K562 (cell line): Measurements from ENCODE around the gene TBX1. TPM values are rescaled to one million over a fixed set of nuclear protein-coding genes. Genes with fewer than 3 reads are reported as not detected.

Experiments
- ATAC-seq: fragments of 200-7000 bp; cut with Tn5 transposase; 3 replicates; pipeline ENCODE4 v1.9.1; 2020; ENCODE audit warnings: moderate library complexity
- BruUV-seq: library from RNA; stranded (reverse); fragments of 400-500 nt; replicated peaks from 2 replicates; lab custom pipeline; 2021; lab: Mats Ljungman, UMichigan
- CTCF ChIA-PET: fragments of 300-600 bp; formaldehyde crosslinking; extraction: SDS; loops from one replicate; lab custom pipeline; 2021; ENCODE audit warnings: low intra/inter-chr PET ratio; lab: Yijun Ruan, JAX
- POLR2A ChIA-PET: fragments of 300-600, 350-650 bp; sonication (Branson Sonifier 250); formaldehyde crosslinking; extraction: SDS; loops from one replicate; lab custom pipeline; 2021; ENCODE audit warnings: antibody characterized with exemption, inconsistent platforms; lab: Yijun Ruan, JAX
- DNase-seq, 4 experiments: peaks; one replicate each; pipeline versions ENCODE4 v3.0.0 to v3.0.0-alpha.2; 2011 to 2018; ENCODE audit warnings: low spot score in 3 of 4, mixed read lengths in 3 of 4; ENCODE audit errors: extremely low read depth in 1 of 4
- FAIRE-seq: peaks from 2 replicates; lab custom pipeline; 2011; peaks lifted over from hg19 to GRCh38; lab: Jason Lieb, UNC
- H2AFZ ChIP-seq: 2 replicates; pipeline ENCODE4 v1.6.0; 2011; ENCODE audit warnings: low read depth, low read length, control low read depth, inconsistent platforms
- H3K27ac ChIP-seq: fragments of 200-600 bp; 3 replicates; pipeline ENCODE4 v1.8.0; 2011; ENCODE audit warnings: low read depth, mild to moderate bottlenecking, control low read depth, inconsistent platforms, low read length, moderate library complexity, mixed read lengths; ENCODE audit errors: extremely low read depth
- H3K27me3 ChIP-seq, 2 experiments: fragments of 300-600 bp in 1 of 2; 2 replicates in 1 of 2; 3 replicates in 1 of 2; pipeline versions ENCODE4 v1.6.0 to v1.8.0; 2011; ENCODE audit warnings: inconsistent platforms in 2 of 2, low read length in 2 of 2, mild to moderate bottlenecking in 1 of 2, mixed read lengths in 1 of 2, moderate library complexity in 1 of 2; ENCODE audit not compliant: control insufficient read depth in 2 of 2, insufficient read depth in 2 of 2
- H3K36me3 ChIP-seq: fragments of 300-600 bp; 3 replicates; pipeline ENCODE4 v1.8.0; 2011; ENCODE audit warnings: mild to moderate bottlenecking, low read length, inconsistent platforms; ENCODE audit not compliant: control insufficient read depth, insufficient read depth
- H3K4me1 ChIP-seq, 2 experiments: fragments of 200-600 bp in 1 of 2; replicated peaks in 1 of 2; 2 replicates in 1 of 2; 3 replicates in 1 of 2; pipeline versions ENCODE4 v1.5.1 to v1.8.0; 2011; ENCODE audit warnings: inconsistent platforms in 2 of 2, low read length in 2 of 2, mild to moderate bottlenecking in 1 of 2, mixed read lengths in 1 of 2, moderate library complexity in 1 of 2; ENCODE audit not compliant: control insufficient read depth in 2 of 2, insufficient read depth in 2 of 2
- H3K4me2 ChIP-seq: 2 replicates; pipeline ENCODE4 v1.6.1; 2011; ENCODE audit warnings: low read length, control low read depth, inconsistent platforms, mixed read lengths; ENCODE audit not compliant: insufficient read depth
- H3K4me3 ChIP-seq: fragments of 200-600 bp; sonication (generic), shearing (Covaris generic); 2 replicates; pipeline ENCODE4 v1.5.1; 2016; ENCODE audit warnings: control low read depth, inconsistent platforms
- H3K79me2 ChIP-seq: fragments of 200-600 bp; 3 replicates; pipeline ENCODE4 v1.8.0; 2011; ENCODE audit warnings: low read length, inconsistent platforms; ENCODE audit not compliant: control insufficient read depth, insufficient read depth
- H3K9ac ChIP-seq, 2 experiments: 2 replicates each; pipeline versions ENCODE4 v1.6.0 to v1.6.1; 2011; ENCODE audit warnings: low read depth in 2 of 2, low read length in 2 of 2, control low read depth in 1 of 2, inconsistent platforms in 1 of 2, mild to moderate bottlenecking in 1 of 2, mixed read lengths in 1 of 2; ENCODE audit not compliant: insufficient read depth in 1 of 2
- H3K9me1 ChIP-seq: one replicate; pipeline ENCODE4 v1.6.0; 2011; ENCODE audit warnings: inconsistent platforms, mild to moderate bottlenecking, low read length, moderate library complexity; ENCODE audit not compliant: control insufficient read depth, insufficient read depth
- H3K9me3 ChIP-seq: replicated peaks from 2 replicates; pipeline ENCODE4 v1.5.1; 2011; ENCODE audit warnings: low read depth, low read length, inconsistent platforms; ENCODE audit not compliant: control insufficient read depth, insufficient read depth
- H4K20me1 ChIP-seq: replicated peaks from 2 replicates; pipeline ENCODE4 v1.6.1; 2011; ENCODE audit warnings: low read length, inconsistent platforms, mixed read lengths; ENCODE audit not compliant: control insufficient read depth, insufficient read depth
- ERF ChIP-seq: fragments of 450-650 bp; formaldehyde crosslinking; IDR thresholded peaks from 2 replicates; pipeline ENCODE4 v1.4.0; 2020; ENCODE audit warnings: mild to moderate bottlenecking, mixed read lengths
- ETV1 ChIP-seq: fragments of 450-650 bp; conservative IDR thresholded peaks from 2 replicates; pipeline ENCODE4 v1.6.1; 2016; ENCODE audit warnings: missing genetic modification characterization, control low read depth, low read depth, missing compliant biosample characterization
- MCM5 ChIP-seq: fragments of 450-650 bp; IDR thresholded peaks from 2 replicates; pipeline ENCODE4 v1.6.1; 2016; ENCODE audit warnings: low read depth
- MYC ChIP-seq, 2 experiments: fragments of 250-450 bp in 1 of 2; sonication (Bioruptor Pico) in 1 of 2; IDR thresholded peaks; 2 replicates each; pipeline versions ENCODE4 v1.5.1 to v1.6.1; 2012 to 2021; ENCODE audit warnings: low read depth in 2 of 2, borderline replicate concordance in 1 of 2, improper control_type of control experiment in 1 of 2, low read length in 1 of 2, mild to moderate bottlenecking in 1 of 2, moderate library complexity in 1 of 2
- NFIC ChIP-seq: fragments of 450-650 bp; IDR thresholded peaks from 2 replicates; pipeline ENCODE4 v1.6.1; 2017; ENCODE audit warnings: mild to moderate bottlenecking, inconsistent platforms
- POLR2B ChIP-seq: fragments of 450-650 bp; IDR thresholded peaks from 2 replicates; pipeline ENCODE4 v1.6.1; 2018; ENCODE audit warnings: low read depth; ENCODE audit not compliant: partially characterized antibody
- POLR2H ChIP-seq: IDR thresholded peaks from 2 replicates; pipeline ENCODE4 v1.6.1; 2016; ENCODE audit warnings: missing genetic modification characterization, low read depth, mild to moderate bottlenecking, control low read depth, missing compliant biosample characterization, moderate library complexity
- SRSF9 ChIP-seq: fragments of 200-400 bp; formaldehyde crosslinking; IDR thresholded peaks from 2 replicates; pipeline ENCODE4 v1.6.1; 2017; ENCODE audit warnings: low read depth, low read length, borderline replicate concordance
- TAL1 ChIP-seq: fragments of 450-650 bp; IDR thresholded peaks from 2 replicates; pipeline ENCODE4 v1.6.1; 2016; ENCODE audit warnings: mild to moderate bottlenecking
- TBP ChIP-seq: optimal IDR thresholded peaks from 2 replicates; pipeline ENCODE3; 2011; ENCODE audit warnings: low read depth, low read length, improper control_type of control experiment
- U2AF2 ChIP-seq: fragments of 200-400 bp; formaldehyde crosslinking; optimal IDR thresholded peaks from 2 replicates; pipeline ENCODE3; 2017; ENCODE audit warnings: low read depth, mild to moderate bottlenecking, low read length
- VEZF1 ChIP-seq: fragments of 200-800 bp; sonication (Bioruptor generic); IDR thresholded peaks from 2 replicates; pipeline ENCODE4 v1.6.1; 2017; ENCODE audit warnings: missing genetic modification characterization, missing compliant biosample characterization
- WHSC1 ChIP-seq: IDR thresholded peaks from one replicate; pipeline ENCODE4 v1.6.1; 2012; ENCODE audit warnings: low read length, control low read depth, inconsistent platforms
- ZNF140 ChIP-seq: fragments of 250-450 bp; sonication (Bioruptor Pico); IDR thresholded peaks from 2 replicates; pipeline ENCODE4 v1.8.0; 2021; ENCODE audit warnings: moderate library complexity, mild to moderate bottlenecking, inconsistent platforms
- WGBS: fragments of 100-300 bp; shearing (Covaris generic); methylation state at CpG from one replicate; pipeline ENCODE4 v1.1.6; 2016; ENCODE audit warnings: low coverage, mixed read lengths; ENCODE audit not compliant: insufficient coverage; ENCODE audit errors: missing lambda C conversion rate; 5-methylcytosine and 5-hydroxymethylcytosine counted together
- in situ Hi-C: fragments of 300-500 bp; cut with MboI; formaldehyde crosslinking; loops from 4 replicates; pipeline ENCODE4 v1.15.0; 2018; ENCODE audit warnings: inconsistent platforms, mixed read lengths
- intact Hi-C: fragments of 100-400 bp; cut with micrococcal nuclease; formaldehyde crosslinking; loops from 2 replicates; pipeline ENCODE4 v1.14.2; 2022
- polyA plus RNA-seq, 8 experiments: library from polyadenylated mRNA; depleted of rRNA in 4 of 8; stranded (reverse) in 5 of 8; unstranded in 3 of 8; fragments of >200 nt; fragmentation: Nextera tagmentation in 2 of 8; fragmentation: Illumina TruSeq in 1 of 8; extraction: Ambion mirVana in 2 of 8; extraction: Trizol in 1 of 8; gene quantifications; 2 replicates each; pipeline versions ENCODE4 v1.2.1 to v1.2.3, GENCODE V29; 2011 to 2014; ENCODE audit warnings: inconsistent platforms in 1 of 8, missing spikeins in 1 of 8
- total RNA-seq, 7 experiments: library from RNA; depleted of rRNA in 6 of 7; stranded (reverse); fragments of >200 nt in 6 of 7; fragmentation: Illumina TruSeq in 2 of 7; extraction: Trizol in 2 of 7; gene quantifications; 2 replicates each; pipeline versions ENCODE4 v1.2.1 to v1.2.3, GENCODE V29; 2011 to 2021; ENCODE audit warnings: low replicate concordance in 1 of 7
- TF ChIP-seq, protein P1 (sequence below), 2 experiments: fragments of 450-650 bp in 1 of 2; IDR thresholded peaks; 2 replicates each; pipeline ENCODE4 v1.6.1; 2011 to 2017; ENCODE audit warnings: low read depth in 2 of 2, antibody characterized with exemption in 1 of 2, borderline replicate concordance in 1 of 2, low read length in 1 of 2, mild to moderate bottlenecking in 1 of 2, mixed read lengths in 1 of 2; ENCODE audit not compliant: control insufficient read depth in 1 of 2

TBX1 gene
- total and polyA plus RNA-seq, 9 of the 15 experiments (the other 6 are each of a cell fraction or from before 2014, with no cell fraction given): 0.07 to 35.0 (median 3.9) TPM

- TF ChIP-seq ETV1 (no peak), TAL1 (no peak), WHSC1 (peak; percentile 54), ZNF140 (CRISPR knock-in tag) (no peak), SRSF9 (no peak)
These were observed 10.0 kb downstream of the TBX1 start (continued) for GRCh38 chr22:19770349-19771220.

- ChIA-PET CTCF (interaction anchor here (0.7 kb wide), 1 partner anchor 15 kb away, joined by 4 read pairs; no protein-coding TSS in a partner anchor), POLR2A (interaction anchor here (0.6 to 12.4 kb wide), 16 partner anchors 9 to 1274 kb away, joined by 3 to 205 read pairs (median 6); partner anchors contain the start of genes GNB1L, LRRC74B, RTL10 and TANGO2)
- no TSS peak for BruUV-seq
- no peaks in the 10 kb centered on the region for H3K9me3 ChIP-seq
- no peaks in the 10 kb centered on the region for H3K9me1 ChIP-seq
- in situ Hi-C loops (no loop called here), intact Hi-C loops (no loop called here)
- H3K4me2 ChIP-seq: peak overlapping the region; percentile 36
- peak overlapping the region; percentile 87 for H2AFZ ChIP-seq
- FAIRE-seq: no peak
- H4K20me1 ChIP-seq: 0 out of 2 replicates have a peak, but pooled peaks cover 3% of the 10 kb centered on the region
- no peak overlapping the region for H3K4me3 ChIP-seq
- H3K36me3 ChIP-seq: no peaks in the 10 kb centered on the region
- 14% methylated on average over 4 of the region's 4 CpGs for WGBS
- peaks cover 38 to 80% of the 10 kb centered on the region in 2 experiments for H3K4me1 ChIP-seq
- no peak for ATAC-seq
- H3K27ac ChIP-seq: peak overlapping the region; percentile 11; the same call in 1 of the 3 replicates
- no peaks in the 10 kb centered on the region for H3K79me2 ChIP-seq
- peak overlapping the region; percentile 12 to 90; a peak in 1 of 4 replicates for H3K9ac ChIP-seq
- DNase-seq: no peak
- H3K27me3 ChIP-seq: peaks cover 0 to 9% of the 10 kb centered on the region in 2 experiments; a peak in 2 of 5 replicates
- TF ChIP-seq MCM5 (no peak), U2AF2 (no peak), ERF (no peak), NFIC (no peak), POLR2B (no peak), POLR2H (tag) (no peak), VEZF1 (CRISPR knock-in tag) (no peak), MYC (IDR thresholded peaks at IDR 0.05; ENCODE audit: low read depth, low read length) (no peak), MYC (CRISPR knock-in tag; IDR thresholded peaks at IDR 0.05; ENCODE audit: borderline replicate concordance, low read depth) (no peak), TBP (no peak)
- TF ChIP-seq, protein P1, sequence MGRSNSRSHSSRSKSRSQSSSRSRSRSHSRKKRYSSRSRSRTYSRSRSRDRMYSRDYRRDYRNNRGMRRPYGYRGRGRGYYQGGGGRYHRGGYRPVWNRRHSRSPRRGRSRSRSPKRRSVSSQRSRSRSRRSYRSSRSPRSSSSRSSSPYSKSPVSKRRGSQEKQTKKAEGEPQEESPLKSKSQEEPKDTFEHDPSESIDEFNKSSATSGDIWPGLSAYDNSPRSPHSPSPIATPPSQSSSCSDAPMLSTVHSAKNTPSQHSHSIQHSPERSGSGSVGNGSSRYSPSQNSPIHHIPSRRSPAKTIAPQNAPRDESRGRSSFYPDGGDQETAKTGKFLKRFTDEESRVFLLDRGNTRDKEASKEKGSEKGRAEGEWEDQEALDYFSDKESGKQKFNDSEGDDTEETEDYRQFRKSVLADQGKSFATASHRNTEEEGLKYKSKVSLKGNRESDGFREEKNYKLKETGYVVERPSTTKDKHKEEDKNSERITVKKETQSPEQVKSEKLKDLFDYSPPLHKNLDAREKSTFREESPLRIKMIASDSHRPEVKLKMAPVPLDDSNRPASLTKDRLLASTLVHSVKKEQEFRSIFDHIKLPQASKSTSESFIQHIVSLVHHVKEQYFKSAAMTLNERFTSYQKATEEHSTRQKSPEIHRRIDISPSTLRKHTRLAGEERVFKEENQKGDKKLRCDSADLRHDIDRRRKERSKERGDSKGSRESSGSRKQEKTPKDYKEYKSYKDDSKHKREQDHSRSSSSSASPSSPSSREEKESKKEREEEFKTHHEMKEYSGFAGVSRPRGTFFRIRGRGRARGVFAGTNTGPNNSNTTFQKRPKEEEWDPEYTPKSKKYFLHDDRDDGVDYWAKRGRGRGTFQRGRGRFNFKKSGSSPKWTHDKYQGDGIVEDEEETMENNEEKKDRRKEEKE (IDR thresholded peaks at IDR 0.05; ENCODE audit: borderline replicate concordance in 1 of 2, control insufficient read depth in 1 of 2, low read depth in 2 of 2, low read length in 1 of 2): no peak
These were observed 11.8 kb downstream of the TBX1 start for GRCh38 chr22:19772422-19772672.
